GM12875 (cell line): ENCODE results near the gene RGS9.
A peak's percentile ranks its signal among the peaks of the same experiment; 100 is the strongest.

ENCODE experiments used
- H3K4me3 ChIP-seq: one replicate; pipeline ENCODE4 v1.5.1; 2011; ENCODE audit warnings: low read depth, low read length, control low read depth
- CTCF ChIP-seq: IDR thresholded peaks from 2 replicates; pipeline ENCODE4 v1.5.1; 2011; ENCODE audit warnings: low read depth, mild to moderate bottlenecking, control low read depth, inconsistent platforms, low read length, moderate library complexity, borderline replicate concordance; ENCODE audit not compliant: insufficient read depth

The RGS9 gene

GRCh38 chr17:65123757-65124675, 13.2 kb upstream of the RGS9 start:
- peak overlapping the region; percentile 49 for H3K4me3 ChIP-seq
- TF ChIP-seq CTCF: no peak

- TF ChIP-seq CTCF: no peak
Measured at GRCh38 chr17:65130832-65131231, 6.3 kb upstream of the RGS9 start.

GRCh38 chr17:65131240-65131639, 5.9 kb upstream of the RGS9 start:
- no peak for TF ChIP-seq CTCF

More at GRCh38 chr17:65130832-65131231, 6.3 kb upstream of the RGS9 start:
- H3K4me3 ChIP-seq: no peak overlapping the region

GRCh38 chr17:65131946-65132345, 5.2 kb upstream of the RGS9 start:
- no peak overlapping the region for H3K4me3 ChIP-seq
- TF ChIP-seq CTCF: no peak

More at GRCh38 chr17:65131240-65131639, 5.9 kb upstream of the RGS9 start:
- H3K4me3 ChIP-seq: no peak overlapping the region

GRCh38 chr17:65134035-65134434, 3.1 kb upstream of the RGS9 start:
- no peak for TF ChIP-seq CTCF
- no peak overlapping the region for H3K4me3 ChIP-seq

GRCh38 chr17:65139101-65139764, 2.1 kb downstream of the RGS9 start:
- H3K4me3 ChIP-seq: peak overlapping the region; percentile 38
- no peak for TF ChIP-seq CTCF
